HG02973 (cell line): ENCODE results near the gene DMD.

ENCODE experiments used
- ATAC-seq: cut with Tn5 transposase; IDR thresholded peaks from one replicate; pipeline ENCODE4 v1.9.1; 2021; ENCODE audit warnings: moderate library complexity; ENCODE audit not compliant: unreplicated experiment

The DMD gene

GRCh38 chrX:31154946-31155345 is 2056.4 kb downstream of the DMD start:
- ATAC-seq: no peak

- no peak for ATAC-seq
These were observed 2057.8 kb downstream of the DMD start for GRCh38 chrX:31153475-31154047.

GRCh38 chrX:31147175-31147574 is 2064.2 kb downstream of the DMD start:
- no peak for ATAC-seq

GRCh38 chrX:31139961-31140360 is 2071.4 kb downstream of the DMD start:
- ATAC-seq: no peak

DNA sequence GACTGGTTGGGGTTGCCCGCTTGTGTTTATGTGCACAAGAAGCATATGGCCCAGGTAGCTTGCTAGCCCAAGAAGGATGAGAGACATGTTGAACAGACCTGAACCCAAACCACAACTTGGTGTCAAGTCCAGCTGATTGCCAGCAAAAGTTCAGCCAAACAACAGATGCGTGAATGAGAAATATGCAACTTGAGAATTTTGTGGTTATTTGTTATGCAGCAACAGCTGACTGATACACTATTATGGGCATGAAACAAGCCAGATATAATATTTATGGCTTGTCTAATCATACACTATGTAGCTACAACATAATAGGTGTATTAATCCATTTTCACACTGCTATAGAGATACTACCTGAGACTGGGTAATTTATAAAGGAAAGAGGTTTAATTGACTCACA is 2073.2 kb downstream of the DMD start:
- ATAC-seq: no peak

GRCh38 chrX:31136144-31136611 is 2075.2 kb downstream of the DMD start:
- peak; percentile 88 for ATAC-seq

- no peak for ATAC-seq
These were observed 2078.5 kb downstream of the DMD start for GRCh38 chrX:31132821-31133241.

DNA sequence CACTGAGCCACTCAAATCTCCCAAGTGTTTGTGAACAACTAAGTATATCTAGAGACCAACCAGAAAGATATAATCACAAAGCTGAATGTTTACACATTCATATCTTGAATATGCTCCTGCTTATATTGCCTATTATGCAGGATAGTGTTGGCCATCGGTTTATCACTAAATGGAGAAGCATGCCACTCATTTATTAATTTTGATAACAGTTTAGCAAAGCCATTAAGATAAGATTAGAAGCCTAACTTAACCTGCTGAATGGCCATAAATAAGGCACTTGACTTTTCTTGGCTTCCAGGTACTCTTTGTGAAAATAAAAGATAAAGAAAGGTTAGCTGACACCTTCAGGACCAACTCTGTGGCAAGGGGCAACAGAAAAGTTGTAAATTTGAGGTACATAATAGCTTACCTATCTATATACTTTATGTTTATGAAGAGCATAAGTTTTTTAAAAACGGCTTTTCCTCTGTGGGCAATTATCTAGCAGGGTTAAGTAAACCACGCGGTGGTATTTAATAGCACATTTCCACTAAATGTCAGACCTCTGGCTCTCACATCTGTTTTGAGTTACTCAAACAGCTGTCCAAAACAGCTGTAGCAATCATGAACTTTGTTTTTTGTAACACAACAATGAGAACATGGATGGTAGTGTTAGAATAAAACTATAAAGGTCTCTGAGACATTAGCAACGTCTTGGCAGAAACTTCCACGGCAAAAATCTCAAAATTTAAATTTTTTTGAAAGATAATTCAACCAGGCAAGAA is 2080.7 kb downstream of the DMD start:
- no peak for ATAC-seq

DNA sequence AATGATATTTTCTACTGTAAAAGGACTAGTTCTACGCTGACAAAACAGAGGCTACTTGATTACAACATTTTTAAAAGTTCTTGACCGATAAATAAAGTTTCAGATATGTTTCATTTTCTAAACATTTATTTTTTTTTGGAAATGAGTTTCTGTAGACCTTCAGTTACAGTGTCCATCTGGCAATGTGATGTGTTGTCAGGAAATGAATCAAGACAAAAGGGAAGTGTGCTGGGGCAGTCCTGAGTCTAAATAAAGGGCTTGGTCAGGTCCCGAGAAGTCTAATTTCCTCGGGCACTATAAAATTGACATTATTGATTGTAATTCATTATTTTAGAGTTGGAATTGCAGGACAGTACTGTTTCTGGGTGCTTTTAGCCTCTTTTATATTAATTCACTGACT is 2082.5 kb downstream of the DMD start:
- no peak for ATAC-seq

- no peak for ATAC-seq
These were observed 2083.6 kb downstream of the DMD start for GRCh38 chrX:31127716-31128115.

- ATAC-seq: no peak
These were observed 2085.1 kb downstream of the DMD start for GRCh38 chrX:31126205-31126604.

- ATAC-seq: no peak
These were observed 2086.8 kb downstream of the DMD start for GRCh38 chrX:31124536-31124935.

GRCh38 chrX:31123335-31123734 is 2088.0 kb downstream of the DMD start:
- no peak for ATAC-seq

GRCh38 chrX:31117266-31117665 is 2094.1 kb downstream of the DMD start:
- ATAC-seq: no peak

GRCh38 chrX:31115398-31115797 is 2096.0 kb downstream of the DMD start:
- ATAC-seq: no peak

GRCh38 chrX:31114858-31115257 is 2096.5 kb downstream of the DMD start:
- no peak for ATAC-seq

DNA sequence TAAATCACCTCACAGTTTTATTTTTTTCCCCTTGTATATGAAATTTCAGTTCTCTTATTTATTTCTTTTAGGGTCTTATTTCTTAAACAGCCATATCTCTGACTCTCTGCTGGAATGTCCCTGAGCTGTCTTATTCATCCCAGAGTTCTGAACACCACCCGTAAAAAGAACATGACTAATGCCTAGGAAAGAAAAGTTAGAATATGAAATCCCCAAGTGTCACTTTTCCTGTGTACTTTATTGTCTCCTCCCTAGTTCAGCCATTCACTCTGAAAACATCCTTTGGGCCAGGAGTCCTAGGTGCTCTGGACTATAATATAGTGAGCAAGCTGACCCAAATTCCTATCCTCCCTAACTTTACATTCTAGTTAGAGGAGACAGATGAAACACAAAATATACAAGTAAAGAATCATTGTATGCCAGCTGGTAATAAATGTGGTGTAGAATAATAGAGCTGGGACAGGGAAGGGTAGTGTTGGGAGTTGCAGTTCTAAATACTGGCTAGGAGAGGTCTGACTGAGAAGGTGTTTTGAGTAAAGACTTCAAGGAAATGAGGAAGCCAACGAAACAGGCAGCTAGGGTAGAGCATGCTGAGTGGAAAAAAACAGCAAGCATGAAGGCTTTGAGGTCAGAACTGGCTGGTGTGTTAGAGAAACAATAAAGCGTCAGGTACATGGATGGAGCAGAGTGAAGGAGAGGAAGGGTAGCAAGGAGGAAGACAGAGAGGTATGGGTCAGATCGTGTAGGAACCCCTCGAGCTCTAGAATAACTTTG is 2098.9 kb downstream of the DMD start:
- ATAC-seq: no peak

GRCh38 chrX:31110657-31111056 is 2100.7 kb downstream of the DMD start:
- ATAC-seq: no peak

GRCh38 chrX:31099536-31100090 is 2111.7 kb downstream of the DMD start:
- peak; percentile 72 for ATAC-seq

GRCh38 chrX:31098079-31098478 is 2113.3 kb downstream of the DMD start:
- no peak for ATAC-seq

- ATAC-seq: no peak
These were observed 2117.7 kb downstream of the DMD start for GRCh38 chrX:31093639-31093975.
